Astrocyte of the hippocampus (primary cell): ENCODE measurements around the gene RCL1.
"Not testable (repeated sequence)": the region's sequence is repeated elsewhere in the genome, so short reads cannot be mapped to it uniquely, and the experiment has no call there.

Experiments used
- DNase-seq: peaks from one replicate; pipeline ENCODE4 v3.0.0; 2011; ENCODE audit warnings: low read depth, low spot score

Gene RCL1

GRCh38 chr9:4792572-4793458 is at the start of gene RCL1:
RCL1 (plus strand) TSS chr9:4792944; CDS start chr9:4793092, 148 bp downstream.
- peak; percentile 99 for DNase-seq

- DNase-seq, result peak; percentile 48
Observed at GRCh38 chr9:4743131-4743875, 49.4 kb upstream of the RCL1 start.

DNA sequence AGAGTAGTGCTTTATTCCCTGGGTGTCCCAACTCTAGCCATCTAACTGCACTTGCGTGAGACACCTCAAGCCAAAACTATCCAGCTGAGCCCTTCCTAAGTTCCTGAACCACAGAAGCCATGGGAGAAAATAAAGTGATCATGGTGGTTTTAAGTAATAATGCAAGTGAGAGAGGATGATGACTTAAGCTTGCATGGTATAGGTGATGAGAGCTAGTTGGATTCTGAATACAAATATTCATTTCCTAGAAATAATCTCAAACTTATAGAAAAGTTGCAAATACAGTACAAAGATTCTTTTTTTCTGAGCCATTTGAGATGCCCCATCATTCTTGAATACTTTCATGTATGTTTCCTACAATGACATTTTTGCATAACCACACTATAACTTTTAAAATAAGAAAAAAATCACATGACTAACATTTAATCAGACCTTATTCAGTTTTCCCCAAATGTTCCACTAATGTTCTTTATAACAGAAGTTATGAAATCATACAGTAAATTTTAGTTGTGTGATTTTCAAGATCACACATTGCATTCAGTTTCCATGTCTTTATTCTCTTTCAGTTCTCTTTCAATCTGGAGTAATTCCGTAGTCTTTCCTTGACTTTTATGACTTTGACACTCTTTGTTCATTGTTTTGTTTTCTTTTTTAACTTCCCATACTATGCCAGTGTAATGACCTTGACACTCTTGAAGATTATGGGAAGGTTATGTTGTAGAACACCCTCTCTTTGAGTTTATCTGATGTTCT is 46.3 kb upstream of the RCL1 start:
- DNase-seq, result no peak

GRCh38 chr9:4748612-4749011 is 44.1 kb upstream of the RCL1 start:
- DNase-seq, result no peak

GRCh38 chr9:4750023-4750673 is 42.6 kb upstream of the RCL1 start:
- peak; percentile 61 for DNase-seq

GRCh38 chr9:4754530-4754929 is 38.2 kb upstream of the RCL1 start:
- DNase-seq, result not testable (repeated sequence)

GRCh38 chr9:4755026-4755609 is 37.6 kb upstream of the RCL1 start:
- DNase-seq, result no peak

GRCh38 chr9:4756420-4756819 is 36.3 kb upstream of the RCL1 start:
- no peak for DNase-seq

DNA sequence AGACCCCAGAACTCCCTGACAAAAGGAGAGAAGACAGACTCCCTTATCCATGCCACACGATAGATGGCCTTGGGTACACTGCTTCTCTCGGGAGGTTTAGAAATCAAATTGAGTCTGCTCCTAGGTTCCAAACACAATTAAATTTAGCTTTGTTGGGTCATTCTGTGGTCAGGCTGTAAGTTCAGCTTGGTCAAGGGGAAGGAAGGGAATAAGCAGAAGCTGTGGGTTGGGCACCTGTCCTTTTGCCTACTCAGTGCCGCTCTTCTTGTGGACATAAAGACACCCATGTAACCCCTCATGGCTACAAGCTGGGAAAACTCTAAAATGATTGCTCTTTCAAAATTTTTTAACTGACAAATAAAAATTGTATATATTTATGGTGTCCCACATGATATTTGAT is 32.6 kb upstream of the RCL1 start:
- DNase-seq, result no peak

DNA sequence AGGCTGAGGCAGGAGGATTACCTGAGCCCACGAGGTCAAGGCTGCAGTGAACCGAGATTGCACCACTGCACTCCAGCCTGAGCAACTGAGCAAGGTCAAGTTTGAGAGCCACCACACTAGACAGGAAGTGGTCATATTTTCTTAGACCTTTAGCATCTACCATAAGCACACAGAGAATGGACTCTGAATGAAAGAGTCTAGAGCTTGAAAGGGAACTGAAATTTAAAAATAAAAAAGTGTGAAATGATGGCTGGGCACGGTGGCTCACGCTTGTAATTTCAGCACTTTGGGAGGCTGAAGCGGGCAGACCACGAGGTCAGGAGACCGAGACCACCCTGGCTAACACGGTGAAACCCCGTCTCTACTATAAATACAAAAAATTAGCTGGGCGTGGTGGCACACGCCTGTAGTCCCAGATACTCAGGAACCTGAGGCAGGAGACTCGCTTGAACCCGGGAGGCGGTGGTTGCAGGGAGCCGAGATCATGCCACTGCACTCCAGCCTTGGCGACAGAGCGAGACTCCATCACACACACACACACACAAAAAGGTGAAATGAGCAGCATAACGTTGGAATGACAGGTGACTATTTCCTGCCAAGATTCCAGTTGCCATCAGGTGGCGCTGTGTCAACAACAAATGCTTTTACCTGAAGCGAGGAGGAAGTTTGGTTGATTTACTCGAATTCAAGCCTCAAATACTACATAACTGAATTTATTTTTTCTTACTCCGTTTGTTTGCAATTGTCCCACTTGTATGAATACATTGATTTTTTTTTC is 30.4 kb upstream of the RCL1 start:
- peak; percentile 82 for DNase-seq

DNA sequence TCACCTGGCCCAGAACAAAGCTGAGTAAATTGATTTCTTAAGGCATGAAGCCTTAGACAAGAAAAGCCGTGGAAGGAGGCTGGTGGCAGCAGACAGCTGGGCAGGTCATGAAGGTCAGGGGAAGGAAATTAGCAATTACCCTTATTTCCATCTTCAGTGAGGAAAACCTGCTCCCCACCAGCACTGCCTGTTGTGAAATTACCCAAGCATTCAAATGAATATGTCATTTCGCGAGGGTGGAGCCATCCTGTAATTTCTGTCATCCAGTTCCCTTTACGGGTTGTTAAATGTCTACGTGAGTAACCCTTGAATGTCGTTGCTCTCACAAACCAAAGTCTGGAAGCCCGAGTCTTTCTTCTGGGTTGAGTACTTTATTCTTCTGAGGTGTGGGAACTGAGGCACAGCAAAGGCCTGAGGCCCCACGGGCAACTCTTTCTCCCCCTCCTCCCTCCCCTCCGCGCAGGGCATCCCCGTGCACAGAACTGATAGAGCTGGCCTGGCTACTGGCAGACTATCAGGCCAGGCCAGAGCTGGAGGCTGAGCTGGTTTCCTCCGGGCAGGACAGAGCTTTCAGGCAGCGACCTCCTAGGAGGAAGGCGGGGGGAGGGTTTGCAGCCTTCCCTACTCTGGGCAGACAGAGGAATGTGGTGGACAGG is 29.7 kb upstream of the RCL1 start:
- peak; percentile 37 for DNase-seq

GRCh38 chr9:4764033-4764432 is 28.7 kb upstream of the RCL1 start:
- no peak for DNase-seq

GRCh38 chr9:4768681-4769080 is 24.1 kb upstream of the RCL1 start:
- DNase-seq, result no peak

- DNase-seq, result no peak
Observed at GRCh38 chr9:4769321-4770080, 23.2 kb upstream of the RCL1 start.

DNA sequence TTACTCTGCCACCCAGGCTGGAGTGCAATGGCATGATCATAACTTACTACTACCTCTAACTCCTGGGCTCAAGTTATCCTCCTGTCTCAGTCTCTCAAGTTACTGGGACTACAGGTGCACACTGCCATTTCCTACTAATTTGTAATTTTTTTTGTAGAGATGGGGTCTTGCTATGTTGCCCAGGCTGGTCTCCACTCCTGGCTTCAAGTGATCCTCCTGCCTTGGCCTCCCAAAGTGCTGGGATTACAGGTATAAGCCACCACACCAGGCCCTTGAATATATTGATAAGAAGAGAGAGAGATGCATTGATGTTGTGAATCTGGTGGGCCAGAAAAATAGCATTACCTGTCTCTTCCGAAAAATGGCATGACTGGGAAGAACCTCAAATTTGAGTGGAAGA is 21.0 kb upstream of the RCL1 start:
- DNase-seq, result no peak

- no peak for DNase-seq
Observed at GRCh38 chr9:4774209-4774608, 18.5 kb upstream of the RCL1 start.

DNA sequence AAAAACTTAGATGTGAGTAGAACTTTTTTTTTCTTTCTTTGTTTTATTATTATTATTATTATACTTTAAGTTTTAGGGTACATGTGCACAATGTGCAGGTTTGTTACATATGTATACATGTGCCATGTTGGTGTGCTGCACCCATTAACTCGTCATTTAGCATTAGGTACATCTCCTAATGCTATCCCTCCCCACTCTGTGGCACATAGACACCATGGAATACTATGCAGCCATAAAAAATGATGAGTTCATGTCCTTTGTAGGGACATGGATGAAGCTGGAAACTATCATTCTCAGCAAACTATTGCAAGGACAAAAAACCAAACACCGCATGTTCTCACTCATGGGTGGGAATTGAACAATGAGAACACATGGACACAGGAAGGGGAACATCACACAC is 17.8 kb upstream of the RCL1 start:
- not testable (repeated sequence) for DNase-seq

DNA sequence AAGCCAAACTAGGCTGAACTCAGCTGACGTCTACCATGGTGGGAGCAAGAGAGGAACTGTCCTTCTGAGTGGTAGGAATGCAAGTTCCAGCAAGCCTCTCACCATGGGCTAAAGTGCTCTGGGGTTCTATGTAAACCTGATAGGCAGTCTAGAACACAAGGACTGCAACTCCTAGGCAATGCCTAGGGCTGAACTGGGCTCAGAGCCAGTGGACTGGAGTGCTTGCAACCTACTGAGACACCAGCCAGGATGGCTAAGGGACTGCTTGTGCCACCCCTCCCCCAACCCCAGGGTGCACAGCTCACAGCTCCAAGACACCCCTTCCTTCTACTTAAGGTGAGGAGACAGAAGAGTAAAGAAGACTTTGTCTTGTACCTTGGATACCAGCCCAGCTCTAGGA is 12.1 kb upstream of the RCL1 start:
- no peak for DNase-seq

DNA sequence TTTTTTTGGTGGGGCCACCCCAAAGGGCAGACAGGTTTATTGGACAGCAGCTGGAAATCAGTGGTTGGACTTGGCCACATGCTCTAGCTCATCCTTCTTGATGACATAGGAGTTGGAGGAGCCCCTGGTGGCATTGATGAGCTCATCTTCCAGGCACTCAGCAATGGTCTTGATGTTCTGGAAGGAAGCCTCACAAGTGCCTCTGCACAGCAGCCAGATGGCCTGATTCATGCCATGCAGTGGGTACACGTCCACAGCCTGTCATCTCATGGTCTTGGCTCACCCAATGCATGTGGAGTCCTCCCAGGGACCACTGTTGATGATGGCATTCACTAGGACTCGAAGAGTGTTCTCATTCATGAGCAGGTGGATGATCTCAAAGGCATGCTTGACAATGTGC is 11.3 kb upstream of the RCL1 start:
- no peak for DNase-seq
